A549 (cell line): Measurements from ENCODE around the gene PTPRN2.

Experiments
- BHLHE40 ChIP-seq: IDR thresholded peaks from 2 replicates; pipeline ENCODE4 v1.6.1; 2012; ENCODE audit warnings: low read depth, low read length, inconsistent platforms
- CTCF ChIP-seq: fragments of >200 bp; sonication (Bioruptor Twin); formaldehyde crosslinking; IDR thresholded peaks from 3 replicates; pipeline ENCODE4 v1.5.1; 2016
- HDAC2 ChIP-seq: fragments of 200-600 bp; sonication (generic); IDR thresholded peaks from 2 replicates; pipeline ENCODE4 v1.6.1; 2016

GRCh38 chr7:157849341-157849596 lies 738.4 kb downstream of the PTPRN2 start:
- TF ChIP-seq CTCF: no peak
- TF ChIP-seq BHLHE40: no peak
- no peak for TF ChIP-seq HDAC2
